ENCODE data around the gene ABCG1. TPM values are rescaled to one million over a fixed set of nuclear protein-coding genes. Genes with fewer than 3 reads are reported as not detected.

The ABCG1 gene
- total and polyA plus RNA-seq, 2 donors (not counting 3 experiments of a cell fraction or from before 2014, with no cell fraction given), result 6.7 to 19.6 TPM

GRCh38 chr21:42315296-42315891 is 96.5 kb downstream of the ABCG1 start, which contains the start of gene TFF3:
TFF3 (minus strand) TSS chr21:42315409; CDS start chr21:42315374, 35 bp downstream.
- no peaks in the 10 kb centered on the region for H3K36me3 ChIP-seq (ENCODE audit: control insufficient read depth in 2 of 2, extremely low read depth in 1 of 2, insufficient read depth in 2 of 2, low read length in 2 of 2)
- POLR2A ChIA-PET, result no interaction called here
- intact Hi-C loops (cut with micrococcal nuclease), result no loop called here
- no peak within 1 kb of the TSS for H3K27ac ChIP-seq (ENCODE audit: insufficient read depth, low read depth, low read length)
- FAIRE-seq (no peak), DNase-seq (ENCODE audit: low read depth, low spot score) (no peak)
- no peak within 1 kb of the TSS for H3K4me2 ChIP-seq (ENCODE audit: insufficient read depth, low read length)
- H3K9me3 ChIP-seq (replicated peaks; ENCODE audit: control insufficient read depth, insufficient read depth, low read length), result no peaks in the 10 kb centered on the region
- H4K20me1 ChIP-seq (replicated peaks; ENCODE audit: control insufficient read depth, extremely low read depth, insufficient read depth, low read length), result no peaks in the 10 kb centered on the region
- no peaks in the 10 kb centered on the region for H3K9me1 ChIP-seq (replicated peaks; ENCODE audit: control insufficient read depth, extremely low read depth, insufficient read depth, low read length)
- CTCF ChIA-PET, result interaction anchor here (1.0 to 1.4 kb wide), 3 partner anchors 14 to 170 kb away, joined by 3 read pairs; no protein-coding TSS in a partner anchor
- peaks cover 2 to 6% of the 10 kb centered on the region in 2 experiments for H3K27me3 ChIP-seq (ENCODE audit: control insufficient read depth in 2 of 2, insufficient read depth in 2 of 2, low read length in 2 of 2)
- no peak within 1 kb of the TSS for H3K4me3 ChIP-seq (replicated peaks in 1 of 3; ENCODE audit: insufficient read depth in 1 of 3, low read depth in 1 of 3, low read length in 3 of 3)
- TF ChIP-seq POLR2AphosphoS5 (IDR thresholded peaks at IDR 0.05; ENCODE audit: insufficient read depth, low read depth, low read length), result no peak
- no peak for TF ChIP-seq JUN (IDR thresholded peaks at IDR 0.05; ENCODE audit: borderline replicate concordance, insufficient read depth, insufficient read length, low read depth)
- no peak for TF ChIP-seq MYC (IDR thresholded peaks at IDR 0.05; ENCODE audit: low read depth, low read length)
- no peak for TF ChIP-seq POLR2A (IDR thresholded peaks at IDR 0.05; ENCODE audit: low read depth, low read length)
- no peak for TF ChIP-seq MAX (IDR thresholded peaks at IDR 0.05; ENCODE audit: insufficient read depth, insufficient read length)
- TF ChIP-seq FOS (IDR thresholded peaks at IDR 0.05; ENCODE audit: borderline replicate concordance, insufficient read depth, low read length), result no peak
- TF ChIP-seq CTCF (IDR thresholded peaks at IDR 0.05; ENCODE audit: extremely low read depth in 1 of 2, insufficient read depth in 1 of 2, low read depth in 1 of 2, low read length in 2 of 2), result no peak
- no peak for TF ChIP-seq GATA2 (IDR thresholded peaks at IDR 0.05; ENCODE audit: insufficient read depth, insufficient read length, low read depth, low read length)
- TF ChIP-seq EZH2 (IDR thresholded peaks at IDR 0.05; ENCODE audit: borderline replicate concordance, low read depth, low read length, severe bottlenecking), result no peak
- no peaks in the 10 kb centered on the region for H3K4me1 ChIP-seq (ENCODE audit: control insufficient read depth, extremely low read depth, insufficient read depth, low read length)
- H2AFZ ChIP-seq (ENCODE audit: low read depth, low read length), result peak within 1 kb of the TSS; percentile 16
- no TSS peak for BruUV-seq (replicated peaks)
- H3K79me2 ChIP-seq (ENCODE audit: control insufficient read depth, insufficient read depth, low read length), result no peaks in the 10 kb centered on the region
- dilution Hi-C loops (cut with MboI; ENCODE audit: extremely low pct_ligation_motif_present, low sequenced_read_pairs), result no loop called here
- H3K9ac ChIP-seq (replicated peaks; ENCODE audit: extremely low read depth, insufficient read depth, low read length), result no peak within 1 kb of the TSS

All from endothelial cell of umbilical vein (primary cell).